HT-29 (cell line): ENCODE data around the gene SLC8A1. TPM values are rescaled to one million over a fixed set of nuclear protein-coding genes. Genes with fewer than 3 reads are reported as not detected.

ENCODE experiments used
- DNase-seq: peaks from one replicate; pipeline ENCODE4 v3.0.0-alpha.2; 2015; ENCODE audit warnings: low spot score
- total RNA-seq: library from RNA; depleted of rRNA; stranded (reverse); fragments of >200 nt; shearing (Covaris generic); gene quantifications from 2 replicates; pipeline ENCODE4 v1.2.3, GENCODE V29; 2014

Gene SLC8A1
- total RNA-seq, 1 experiment from 2014 or later = 0.10 TPM

DNA sequence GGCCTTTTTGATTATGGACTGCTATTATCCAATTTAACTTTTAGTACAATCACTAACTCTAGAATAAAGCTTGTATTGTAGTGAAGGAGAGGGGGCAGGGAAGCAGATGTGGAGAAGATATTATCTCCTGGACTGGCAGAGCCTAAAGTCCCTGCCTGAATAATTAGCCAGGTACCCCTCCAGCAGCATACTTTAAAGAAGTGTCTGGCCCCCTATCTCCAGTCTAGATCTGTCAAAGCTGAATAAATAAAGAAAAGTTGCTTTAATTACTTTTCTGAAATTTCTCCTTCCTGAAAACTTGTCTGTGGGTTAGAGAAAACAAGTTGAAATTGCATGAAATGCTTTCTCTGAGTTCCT, 258.2 kb downstream of the SLC8A1 start:
- DNase-seq = no peak

DNA sequence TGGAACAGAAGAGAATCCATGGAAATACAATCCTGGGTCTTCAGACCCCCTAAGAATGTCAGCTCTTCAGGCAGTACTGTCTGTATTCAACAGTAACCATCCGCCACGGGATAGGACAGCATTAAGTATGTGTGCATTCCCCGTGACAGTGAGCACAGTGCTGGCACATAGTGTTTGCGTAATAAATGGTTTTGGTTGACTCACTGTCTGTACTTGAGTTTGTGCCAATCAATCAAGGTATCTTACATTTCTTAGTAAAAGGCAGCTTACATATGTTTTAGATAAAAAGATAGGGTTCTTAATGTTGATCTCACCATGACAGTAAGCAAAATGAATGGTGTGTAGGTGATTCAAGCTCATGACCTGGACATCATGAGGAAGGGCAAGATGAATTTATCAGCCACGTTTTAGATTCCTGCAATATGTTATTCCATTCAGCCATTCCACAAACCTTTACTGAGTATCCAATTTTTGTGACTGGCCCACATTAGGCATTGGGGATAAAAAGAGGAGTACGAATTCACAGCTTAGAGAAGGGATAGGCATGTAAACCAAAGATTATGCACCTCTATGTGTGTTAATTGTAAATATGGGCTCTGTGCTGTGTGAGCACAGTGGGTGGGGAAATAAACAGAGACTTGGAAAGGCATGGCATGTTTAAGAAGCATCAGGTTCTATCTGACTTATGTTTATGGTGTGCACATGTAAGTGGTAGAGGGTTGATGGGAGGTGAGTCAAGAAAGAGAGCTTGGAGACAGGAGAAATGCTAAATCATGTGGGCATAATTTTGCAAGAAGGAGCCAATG, 258.8 kb downstream of the SLC8A1 start:
- peak; percentile 16 for DNase-seq

DNA sequence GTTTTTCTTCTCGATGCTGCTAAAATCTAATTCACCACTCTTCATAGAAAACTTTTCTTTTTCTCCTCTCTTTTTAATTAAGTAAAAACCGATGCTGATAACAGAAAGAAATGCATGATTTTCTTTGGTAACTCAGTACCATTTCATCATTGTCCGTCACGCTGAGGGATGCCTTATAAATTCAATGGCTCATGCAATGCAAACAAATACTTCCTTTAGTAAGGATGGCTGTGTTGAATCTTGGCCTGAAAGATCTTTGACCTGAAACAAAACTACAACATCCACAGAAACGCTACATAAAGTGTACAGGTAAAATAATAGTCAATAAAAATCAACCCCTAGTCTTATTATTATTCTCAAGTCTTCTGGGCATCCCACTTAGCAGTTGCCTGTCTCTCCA, 261.4 kb downstream of the SLC8A1 start:
- no peak for DNase-seq

DNA sequence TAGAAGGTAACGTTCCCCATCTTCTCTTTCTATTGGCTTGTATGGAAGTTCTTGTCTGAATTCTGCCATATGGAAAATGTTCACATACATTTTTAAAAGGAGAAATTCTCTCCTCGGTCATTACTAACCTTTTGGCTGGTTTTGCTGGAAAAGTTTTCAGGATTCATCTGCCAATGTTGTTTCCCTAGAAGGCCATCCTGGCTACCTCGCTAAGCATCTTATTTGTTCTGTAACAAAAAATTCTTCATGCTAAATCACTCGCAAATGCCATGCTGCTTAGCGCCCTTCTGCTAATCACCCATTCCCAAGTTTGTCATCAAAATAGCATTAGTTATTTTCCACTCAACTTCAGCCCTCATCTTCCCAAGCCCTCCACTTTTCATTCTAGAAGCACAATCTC, 262.0 kb downstream of the SLC8A1 start:
- DNase-seq = no peak

DNA sequence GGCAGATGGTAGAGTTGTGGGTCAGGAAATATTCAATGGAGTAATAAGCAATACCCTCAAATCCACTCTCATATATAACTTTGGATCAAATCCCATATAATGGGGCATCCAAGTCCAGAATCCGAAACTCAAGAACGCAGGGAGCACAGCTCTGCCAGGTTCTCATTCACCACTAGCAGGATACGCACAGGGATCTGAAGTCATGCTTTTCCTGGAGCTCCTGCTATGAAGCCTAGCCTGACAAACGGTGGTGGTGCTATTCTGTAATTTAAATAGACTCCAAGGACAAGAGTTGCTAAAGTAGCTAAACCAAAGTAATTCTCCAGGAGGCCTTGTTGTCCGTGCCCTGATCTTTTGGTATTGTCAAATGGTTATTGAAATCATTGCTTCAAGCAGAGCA, 264.8 kb downstream of the SLC8A1 start:
- no peak for DNase-seq

DNA sequence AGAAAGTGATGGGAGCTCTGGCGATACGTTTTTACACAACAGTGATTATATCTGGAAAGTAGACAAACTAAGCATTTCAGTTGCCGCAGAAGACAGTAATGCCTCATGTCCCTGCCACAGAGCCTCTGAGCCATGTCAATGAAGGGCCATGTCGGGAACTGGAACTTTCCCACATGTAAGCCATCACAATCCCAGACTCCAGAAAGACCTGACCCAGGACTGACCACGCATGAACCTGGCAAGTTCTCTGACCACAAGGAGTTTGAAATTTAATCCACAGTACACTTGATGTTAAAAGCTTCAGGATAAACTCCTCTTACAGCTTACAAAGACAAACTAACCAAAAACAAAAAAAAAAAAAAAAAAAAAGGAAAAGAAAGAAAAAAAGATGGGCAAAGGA, 267.3 kb downstream of the SLC8A1 start:
- DNase-seq = no peak

DNA sequence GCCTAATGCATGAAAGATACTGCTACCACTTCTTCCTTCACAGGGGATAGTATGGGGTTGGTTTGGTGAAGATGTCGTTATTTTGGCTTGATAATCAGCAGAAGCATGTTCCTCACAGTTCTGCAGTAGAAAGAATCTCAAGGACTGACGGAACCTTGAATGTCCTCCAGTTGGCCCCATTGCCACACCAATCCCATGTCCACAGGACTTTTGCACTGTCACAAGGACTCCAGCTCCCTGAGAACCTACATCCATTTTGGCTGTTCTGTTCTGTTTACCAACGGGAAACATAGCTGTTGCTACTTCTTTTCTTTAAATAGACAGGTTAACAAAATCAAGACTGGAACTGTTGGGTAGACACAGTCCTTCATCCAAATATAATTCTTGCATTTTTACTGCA, 270.0 kb downstream of the SLC8A1 start:
- DNase-seq = no peak

DNA sequence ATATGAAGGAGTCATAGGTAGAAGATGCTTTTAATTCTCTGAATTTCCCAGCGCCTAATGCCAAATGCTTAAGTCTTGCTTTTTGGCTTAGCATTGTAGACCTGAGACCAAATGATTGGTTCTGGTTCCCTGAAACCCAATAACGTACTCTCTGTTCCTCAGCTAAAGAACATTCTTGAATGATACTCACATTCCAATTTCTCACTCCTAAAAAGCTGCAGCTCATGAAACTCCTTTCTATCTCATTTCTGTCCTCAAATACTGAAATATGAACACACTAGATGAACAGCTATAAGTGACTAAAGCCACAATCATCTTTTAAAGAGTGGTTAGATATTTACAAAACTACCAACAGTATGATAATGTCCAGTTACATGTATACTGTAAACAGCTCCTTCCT, 272.1 kb downstream of the SLC8A1 start:
- DNase-seq = no peak

DNA sequence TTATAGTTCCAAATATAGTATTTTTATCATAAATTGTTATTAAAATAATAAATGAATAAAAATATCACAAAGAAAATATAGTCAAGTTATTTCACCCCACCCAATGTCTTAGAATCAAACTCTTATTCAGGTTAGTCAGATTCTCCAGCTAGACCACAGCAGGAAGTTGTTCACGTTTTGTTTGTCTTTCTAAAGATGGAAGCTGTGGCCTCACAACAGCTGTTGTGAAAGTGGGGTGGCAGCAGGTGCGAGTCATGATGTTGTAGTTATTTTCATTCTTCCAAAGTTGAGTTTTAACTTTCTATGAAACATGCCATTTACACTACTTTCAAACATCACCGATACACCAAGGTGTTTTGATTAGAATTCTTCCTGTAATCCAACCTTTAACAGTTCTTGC, 272.9 kb downstream of the SLC8A1 start:
- no peak for DNase-seq

DNA sequence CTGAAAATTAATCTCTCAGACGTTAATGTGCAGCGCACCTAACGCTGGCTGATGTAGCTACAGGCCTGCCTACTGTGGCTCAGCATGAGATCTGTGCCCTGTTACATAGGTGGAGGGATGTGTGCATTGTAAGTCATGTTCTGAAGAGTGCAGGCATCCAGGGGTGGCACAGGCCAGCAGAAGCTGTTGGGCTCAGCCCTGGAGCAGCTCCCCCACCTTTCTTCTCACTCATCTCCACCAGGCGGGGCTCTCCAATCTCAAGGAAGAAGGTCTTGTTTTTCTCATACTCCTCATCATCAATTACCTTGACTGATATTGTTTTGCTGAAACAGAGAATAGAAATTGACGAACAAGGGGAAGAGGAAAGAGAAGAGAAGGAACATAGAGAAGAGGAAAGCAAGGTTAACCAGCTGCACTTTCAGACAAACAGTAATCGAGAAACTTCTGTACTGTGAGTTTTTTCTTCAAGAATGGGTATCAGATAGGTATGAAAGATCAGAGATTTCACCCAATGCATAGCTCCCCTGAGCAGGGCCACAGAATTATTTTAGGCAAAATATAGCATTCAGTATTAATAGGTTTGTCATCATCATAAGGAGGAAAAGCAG, 273.6 kb downstream of the SLC8A1 start:
- no peak for DNase-seq

DNA sequence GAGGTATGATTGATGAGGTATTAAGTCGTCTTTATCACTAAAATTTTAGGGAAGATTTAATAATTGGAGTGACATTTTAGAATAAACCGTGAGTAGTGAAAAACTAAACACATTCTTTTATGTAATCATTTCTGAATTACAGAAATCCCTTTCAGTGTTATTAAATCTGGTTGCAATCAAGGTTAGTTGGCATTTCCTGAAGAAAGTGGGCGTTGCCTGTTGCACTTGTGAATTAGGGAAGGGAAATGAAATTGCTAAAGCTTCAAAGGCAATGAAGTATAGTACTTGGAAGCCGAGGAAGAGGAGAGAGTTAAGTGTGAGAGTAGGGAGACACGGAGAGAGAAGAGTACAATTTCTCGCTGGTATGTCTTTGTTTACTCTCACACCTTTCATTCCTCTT, 274.5 kb downstream of the SLC8A1 start:
- DNase-seq = no peak

DNA sequence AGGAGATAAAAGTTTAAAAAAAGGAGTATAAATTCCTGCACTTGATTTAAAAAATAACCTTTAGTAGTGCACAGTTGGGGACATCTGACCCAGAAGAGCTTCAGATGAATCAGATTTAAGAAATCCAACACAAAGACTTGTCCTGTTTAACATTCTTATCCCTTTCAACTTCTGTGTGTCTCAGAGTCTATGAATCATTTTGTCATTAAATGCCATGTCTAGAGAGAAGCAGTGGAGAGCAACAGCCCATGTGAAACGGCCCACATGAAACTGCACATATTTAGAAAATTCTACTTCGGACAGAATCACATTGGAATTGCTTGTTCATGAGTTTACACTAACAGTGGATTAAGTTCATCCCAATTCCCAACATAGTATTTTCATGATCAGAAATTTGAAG, 278.6 kb downstream of the SLC8A1 start:
- DNase-seq = no peak

DNA sequence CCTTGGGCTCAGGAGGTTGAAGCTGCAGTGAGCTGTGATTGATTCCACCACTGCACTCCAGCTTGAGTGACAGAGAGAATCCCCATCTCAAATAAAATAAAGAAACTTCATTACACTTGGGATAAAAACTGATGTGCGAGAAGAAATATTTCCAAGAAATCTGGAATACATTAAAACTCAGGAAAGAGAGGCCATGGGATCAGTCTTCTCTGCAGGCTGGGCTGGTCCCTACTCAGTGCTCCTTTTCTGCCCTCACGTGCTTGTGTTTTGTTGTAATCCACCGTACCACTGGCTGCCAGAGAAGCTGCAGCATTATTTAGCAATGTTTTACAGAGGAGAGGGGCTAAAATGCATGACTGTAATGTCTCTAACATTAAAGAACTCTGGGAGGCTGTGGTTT, 282.0 kb downstream of the SLC8A1 start:
- DNase-seq = no peak

DNA sequence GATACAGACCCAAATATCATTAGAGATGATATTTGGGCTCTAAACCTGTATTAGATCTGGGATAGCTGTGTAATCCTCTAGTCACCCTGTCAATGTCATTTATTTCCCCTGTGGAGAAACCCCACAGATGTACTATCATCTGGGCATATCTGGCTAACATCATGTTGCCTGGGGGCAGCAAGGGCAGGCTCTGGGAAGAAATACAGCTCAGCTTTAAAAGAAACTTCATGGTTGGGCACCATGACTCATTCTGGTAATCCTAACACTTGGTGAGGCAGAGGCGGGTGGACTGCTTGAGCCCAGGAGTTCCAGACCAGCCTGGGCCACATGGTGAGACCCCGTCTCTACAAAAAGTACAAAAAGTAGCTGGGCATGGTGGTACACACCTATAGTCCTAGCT, 282.5 kb downstream of the SLC8A1 start:
- DNase-seq = no peak

DNA sequence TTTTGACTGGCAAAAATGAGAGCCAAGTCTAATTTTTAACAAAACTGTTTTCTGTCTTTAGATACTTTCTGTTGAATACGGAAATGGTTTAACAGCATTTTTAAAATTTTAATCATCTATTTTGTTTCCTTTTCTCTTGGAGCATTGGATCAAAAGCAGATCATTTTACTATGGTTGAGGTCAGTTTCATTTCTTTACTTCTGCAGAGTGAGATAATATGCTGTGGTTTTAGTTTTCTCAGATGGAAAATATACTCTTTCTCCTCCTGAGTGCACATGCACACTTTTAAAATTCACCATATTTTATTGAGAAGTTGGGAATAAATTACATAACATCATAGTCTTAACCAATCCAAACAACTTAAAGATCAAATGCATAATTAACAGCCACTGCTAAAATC, 283.3 kb downstream of the SLC8A1 start:
- no peak for DNase-seq

DNA sequence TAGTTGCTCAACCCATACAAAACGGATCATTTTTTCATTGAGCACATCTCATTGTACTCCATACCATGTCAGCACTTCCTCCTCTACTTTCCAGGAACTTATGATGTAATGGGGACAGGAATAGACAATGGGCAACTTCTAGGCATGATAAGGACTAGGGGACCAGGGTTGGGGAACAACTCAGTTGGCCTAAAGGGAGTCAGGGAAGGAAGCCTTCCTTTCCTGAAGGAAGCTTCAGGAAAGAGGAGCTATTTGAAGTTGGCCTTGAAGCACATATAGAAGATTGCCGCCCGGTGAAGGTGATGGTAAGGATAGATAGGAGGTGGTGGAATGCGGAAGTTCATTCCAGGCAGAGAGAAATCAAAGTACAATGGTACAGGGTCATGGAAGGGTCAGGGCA, 283.9 kb downstream of the SLC8A1 start:
- DNase-seq = peak; percentile 63

DNA sequence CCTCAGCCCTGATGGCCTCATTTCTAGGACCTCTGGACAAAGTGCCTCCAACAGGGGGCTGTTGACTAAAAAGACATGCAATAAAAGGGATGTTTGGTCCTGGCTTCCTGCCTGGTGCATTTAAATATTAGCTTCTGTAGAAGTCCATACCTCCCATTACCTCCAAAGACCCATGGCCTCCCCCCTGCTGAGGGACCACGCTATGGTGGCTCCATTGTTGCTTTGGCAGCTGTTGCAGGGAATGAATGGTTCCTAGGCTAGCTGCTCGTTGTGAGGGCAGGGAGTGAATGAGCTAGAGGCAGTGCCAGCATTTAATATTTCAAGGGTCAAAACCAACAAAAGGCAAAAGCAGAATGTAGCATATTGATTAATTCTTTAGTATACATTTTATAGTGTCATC, 285.9 kb downstream of the SLC8A1 start:
- no peak for DNase-seq

DNA sequence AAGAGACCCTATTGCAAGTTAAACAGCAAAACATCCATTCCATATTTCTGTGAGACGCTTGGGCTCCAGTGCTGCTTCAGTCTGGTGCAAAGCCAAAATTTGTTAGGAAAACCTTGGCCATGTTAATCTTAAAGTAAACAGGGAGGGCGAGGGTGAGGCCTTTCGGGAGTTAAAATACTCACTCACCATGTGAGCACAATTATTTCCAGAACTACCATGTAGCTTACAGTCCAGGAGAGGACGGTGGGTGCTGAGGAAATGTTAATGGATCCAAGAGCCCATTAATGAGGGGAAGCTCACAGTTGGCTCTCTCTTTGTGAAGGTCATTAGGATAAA, 286.4 kb downstream of the SLC8A1 start:
- DNase-seq = no peak

DNA sequence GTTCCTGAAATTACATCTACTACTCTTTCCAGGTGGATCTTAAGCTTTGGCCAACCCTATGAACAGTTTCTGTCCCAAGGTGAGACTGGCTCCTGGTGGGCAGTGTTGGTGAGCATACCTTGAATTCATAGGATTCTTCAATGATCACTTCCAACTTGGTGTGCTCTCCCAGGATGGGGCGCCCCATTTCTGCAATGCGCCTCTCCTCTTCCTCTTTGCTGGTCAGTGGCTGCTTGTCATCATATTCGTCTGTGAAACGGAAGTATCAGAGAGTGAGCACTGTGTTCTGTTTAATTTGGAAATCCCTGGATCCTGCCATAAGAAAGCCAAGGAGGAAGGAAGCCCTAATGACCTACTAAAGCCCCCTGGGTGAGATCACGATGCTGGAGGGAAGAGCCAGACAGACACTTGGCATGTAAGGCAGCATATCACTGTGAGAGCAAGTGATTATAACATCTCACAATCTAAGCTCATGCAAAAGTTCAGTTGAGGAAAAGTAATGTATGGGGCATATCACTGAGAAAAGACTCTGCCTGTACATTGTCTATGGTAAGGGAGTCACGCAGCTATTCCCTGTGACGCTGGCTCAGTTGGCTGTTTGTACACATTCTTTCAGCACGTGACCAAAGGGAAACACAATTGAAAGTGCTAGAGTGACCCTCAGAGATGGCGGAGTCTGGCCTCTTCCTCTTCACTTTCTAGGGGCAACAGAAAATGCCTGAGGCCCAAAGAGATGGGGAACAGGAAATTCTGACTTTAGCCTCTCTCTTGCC, 287.0 kb downstream of the SLC8A1 start:
- no peak for DNase-seq

DNA sequence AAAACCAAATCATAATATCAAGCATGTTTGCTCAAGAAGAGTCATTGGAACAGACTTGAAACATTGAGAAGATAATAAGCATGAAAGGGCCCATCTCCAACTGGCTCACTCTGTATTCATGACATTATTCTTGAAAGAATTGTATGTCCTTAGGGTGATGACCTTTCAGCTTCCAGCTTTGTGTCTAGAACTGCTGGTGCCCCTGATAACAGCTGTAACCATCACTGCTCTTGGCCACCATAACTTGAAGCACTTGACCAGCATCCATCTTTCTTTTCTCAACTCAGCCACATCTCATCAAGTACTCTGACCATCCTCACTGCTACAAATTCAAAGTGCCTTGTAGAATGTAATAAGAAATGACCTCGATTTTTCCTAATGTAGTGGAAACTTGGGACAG, 289.9 kb downstream of the SLC8A1 start:
- no peak for DNase-seq

DNA sequence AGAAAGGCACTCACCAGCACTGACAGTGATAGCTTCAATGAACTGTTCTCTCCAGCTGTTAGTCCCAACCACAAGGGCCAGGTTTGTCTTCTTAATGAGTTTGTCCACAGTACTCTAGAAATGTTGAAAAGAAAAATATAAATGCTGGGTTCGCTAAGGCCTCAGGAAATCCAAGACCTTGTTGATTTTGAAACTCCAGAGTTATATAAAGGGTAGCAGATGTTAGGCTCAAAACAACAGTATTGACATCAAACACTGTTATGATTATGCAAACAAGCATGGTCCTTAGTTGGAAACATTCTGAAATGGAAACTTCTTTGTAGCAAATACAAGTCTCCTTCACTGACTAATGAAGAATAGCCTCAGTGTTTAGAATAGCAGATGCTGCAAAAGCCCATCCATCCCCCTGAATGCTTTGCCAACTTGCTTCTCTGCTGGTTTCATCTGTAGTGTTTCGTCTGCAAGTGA, 291.1 kb downstream of the SLC8A1 start:
- no peak for DNase-seq

DNA sequence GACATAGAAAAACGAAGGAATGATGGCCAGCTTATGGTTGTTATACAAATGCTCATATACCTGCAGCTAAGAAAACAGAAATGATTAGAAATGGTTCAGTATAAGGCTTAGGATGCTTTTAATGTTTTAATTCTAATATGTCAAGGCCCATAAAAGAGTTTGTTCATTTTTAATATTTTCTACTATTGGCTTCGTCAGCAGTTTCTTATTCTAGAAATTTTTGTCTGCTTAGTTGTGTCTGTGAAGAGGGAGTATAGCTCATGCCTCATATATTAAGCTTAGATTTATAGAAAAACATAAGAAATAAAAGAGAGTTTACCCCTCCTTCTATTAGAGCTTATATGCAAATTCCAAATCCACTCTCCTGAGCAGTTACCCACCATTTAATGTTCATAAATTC, 292.6 kb downstream of the SLC8A1 start:
- no peak for DNase-seq

DNA sequence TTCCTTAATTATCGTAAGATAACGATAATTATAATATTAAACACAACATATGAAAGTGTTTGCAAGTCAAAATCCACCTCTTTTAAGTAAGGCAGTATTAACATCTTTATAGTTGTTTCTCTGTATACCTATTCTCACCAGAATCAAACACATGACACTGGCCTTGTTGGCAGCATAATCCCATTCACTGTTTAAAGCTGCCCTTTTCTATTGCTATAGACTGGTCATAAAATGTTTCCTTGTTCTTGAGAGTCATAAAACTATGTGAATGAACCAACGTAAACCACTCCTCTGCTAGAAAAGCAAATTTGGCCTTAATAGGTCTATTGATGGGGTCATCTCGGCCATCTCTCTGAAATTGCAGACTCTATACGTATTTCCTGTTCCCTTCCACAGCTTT, 293.1 kb downstream of the SLC8A1 start:
- no peak for DNase-seq
